Testis (tissue), 2 donors: Measurements from ENCODE around the gene NSMF.
A peak's percentile ranks its signal among the peaks of the same experiment; 100 is the strongest.

Experiments
- POLR2A ChIP-seq: fragments of 450-650 bp; IDR thresholded peaks from one replicate; pipeline ENCODE4 v1.6.1; 2017; ENCODE audit warnings: antibody characterized with exemption, mild to moderate bottlenecking, moderate library complexity
- TF ChIP-seq, protein P1 (sequence below), 3 experiments: fragments of 450-650 bp in 2 of 3; fragments of 200-600 bp in 1 of 3; sonication (generic) in 1 of 3; IDR thresholded peaks; one replicate each; pipeline ENCODE4 v1.5.1; 2016 to 2019; ENCODE audit warnings: antibody characterized with exemption in 3 of 3, mild to moderate bottlenecking in 2 of 3, moderate library complexity in 1 of 3

DNA sequence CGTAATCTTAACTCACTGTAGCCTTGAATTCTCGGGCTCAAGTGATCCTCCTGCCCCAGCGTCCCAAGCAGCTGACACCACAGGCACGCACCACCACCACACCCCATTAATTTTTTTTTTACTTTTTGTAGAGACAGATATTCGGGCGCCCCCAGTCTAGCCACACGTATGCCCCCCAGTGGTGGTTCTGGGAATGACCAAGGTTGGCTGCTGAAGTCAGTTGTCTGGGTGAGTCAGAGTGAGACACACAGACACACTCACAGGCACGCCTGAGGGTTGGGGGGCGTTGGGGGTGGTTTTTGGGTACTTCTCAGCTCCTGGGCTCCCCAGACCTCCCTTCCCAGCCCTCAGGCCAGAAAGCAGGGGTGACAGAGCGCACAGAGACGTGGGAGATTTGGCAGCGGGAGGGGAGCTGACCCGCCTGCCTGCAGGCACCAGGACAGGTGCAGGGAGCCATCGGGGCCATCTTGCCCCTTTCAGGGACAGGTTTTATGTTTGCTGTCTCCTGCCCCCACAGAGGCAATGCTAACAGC, 13.8 kb downstream of the NSMF start:
- TF ChIP-seq POLR2A: no peak
- TF ChIP-seq, protein P1, sequence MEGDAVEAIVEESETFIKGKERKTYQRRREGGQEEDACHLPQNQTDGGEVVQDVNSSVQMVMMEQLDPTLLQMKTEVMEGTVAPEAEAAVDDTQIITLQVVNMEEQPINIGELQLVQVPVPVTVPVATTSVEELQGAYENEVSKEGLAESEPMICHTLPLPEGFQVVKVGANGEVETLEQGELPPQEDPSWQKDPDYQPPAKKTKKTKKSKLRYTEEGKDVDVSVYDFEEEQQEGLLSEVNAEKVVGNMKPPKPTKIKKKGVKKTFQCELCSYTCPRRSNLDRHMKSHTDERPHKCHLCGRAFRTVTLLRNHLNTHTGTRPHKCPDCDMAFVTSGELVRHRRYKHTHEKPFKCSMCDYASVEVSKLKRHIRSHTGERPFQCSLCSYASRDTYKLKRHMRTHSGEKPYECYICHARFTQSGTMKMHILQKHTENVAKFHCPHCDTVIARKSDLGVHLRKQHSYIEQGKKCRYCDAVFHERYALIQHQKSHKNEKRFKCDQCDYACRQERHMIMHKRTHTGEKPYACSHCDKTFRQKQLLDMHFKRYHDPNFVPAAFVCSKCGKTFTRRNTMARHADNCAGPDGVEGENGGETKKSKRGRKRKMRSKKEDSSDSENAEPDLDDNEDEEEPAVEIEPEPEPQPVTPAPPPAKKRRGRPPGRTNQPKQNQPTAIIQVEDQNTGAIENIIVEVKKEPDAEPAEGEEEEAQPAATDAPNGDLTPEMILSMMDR (IDR thresholded peaks at IDR 0.05): peak; percentile 63 to 88 (median 83)
